Measurements from ENCODE around the gene BTBD8. TPM values are rescaled to one million over a fixed set of nuclear protein-coding genes. Genes with fewer than 3 reads are reported as not detected.

BTBD8 gene
- total RNA-seq, 1 donor from 2014 or later, result 4.0 TPM

- no peaks in the 10 kb centered on the region for H3K4me1 ChIP-seq
- no peak for DNase-seq
- no peak for TF ChIP-seq CTCF (IDR thresholded peaks at IDR 0.05; ENCODE audit: borderline replicate concordance)
- H3K27me3 ChIP-seq (ENCODE audit: low read depth), result no peaks in the 10 kb centered on the region
- peaks cover 9% of the 10 kb centered on the region for H3K36me3 ChIP-seq
- H3K4me3 ChIP-seq, result no peak overlapping the region
- no peak overlapping the region for H3K27ac ChIP-seq (replicated peaks)
- H3K9me3 ChIP-seq (replicated peaks), result no peaks in the 10 kb centered on the region
- intact Hi-C loops (cut with micrococcal nuclease), result no loop called here
Measured at GRCh38 chr1:92094595-92094994, 14.4 kb downstream of the BTBD8 start.

GRCh38 chr1:92095874-92096273 lies 15.7 kb downstream of the BTBD8 start:
- Histone ChIP-seq H3K4me3 (no peak overlapping the region), H3K27me3 (ENCODE audit: low read depth) (no peaks in the 10 kb centered on the region), H3K27ac (replicated peaks) (no peak overlapping the region), H3K36me3 (peaks cover 9% of the 10 kb centered on the region), H3K4me1 (no peaks in the 10 kb centered on the region), H3K9me3 (replicated peaks) (no peaks in the 10 kb centered on the region)
- intact Hi-C loops (cut with micrococcal nuclease), result no loop called here
- DNase-seq, result no peak
- no peak for TF ChIP-seq CTCF (IDR thresholded peaks at IDR 0.05; ENCODE audit: borderline replicate concordance)

- intact Hi-C loops (cut with micrococcal nuclease), result no loop called here
- peaks cover 9% of the 10 kb centered on the region for H3K36me3 ChIP-seq
- H3K4me1 ChIP-seq, result no peaks in the 10 kb centered on the region
- no peak overlapping the region for H3K27ac ChIP-seq (replicated peaks)
- H3K4me3 ChIP-seq, result no peak overlapping the region
- H3K9me3 ChIP-seq (replicated peaks), result no peaks in the 10 kb centered on the region
- no peak for DNase-seq
- no peaks in the 10 kb centered on the region for H3K27me3 ChIP-seq (ENCODE audit: low read depth)
- no peak for TF ChIP-seq CTCF (IDR thresholded peaks at IDR 0.05; ENCODE audit: borderline replicate concordance)
Measured at GRCh38 chr1:92096317-92096716, 16.2 kb downstream of the BTBD8 start.

DNA sequence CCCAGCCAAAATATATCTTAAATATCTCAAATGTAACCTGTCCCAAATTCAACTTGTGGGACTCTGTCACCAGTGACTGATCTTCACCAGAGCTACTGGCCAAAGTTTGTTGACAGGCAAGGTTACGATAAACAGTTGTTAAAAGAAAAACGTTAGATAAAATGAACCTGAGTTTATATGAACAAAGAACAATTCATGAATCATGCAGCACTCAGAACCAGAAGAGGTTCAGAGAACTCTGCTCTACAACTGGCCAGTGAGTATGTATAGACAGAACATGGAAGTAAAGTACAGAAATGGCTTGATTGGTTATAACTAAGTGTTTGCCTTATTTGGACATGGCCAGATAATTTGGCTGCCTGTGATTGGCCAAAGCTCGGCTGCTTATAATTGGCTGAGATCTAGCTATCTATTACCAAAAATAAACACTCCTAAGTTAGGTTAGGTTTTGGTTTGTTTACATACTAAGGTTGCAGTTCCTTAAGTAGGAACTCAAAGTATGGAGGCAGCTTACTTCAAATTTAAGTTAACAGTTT lies 25.5 kb downstream of the BTBD8 start:
- Histone ChIP-seq H3K4me1 (peaks cover 15% of the 10 kb centered on the region), H3K9me3 (replicated peaks) (no peaks in the 10 kb centered on the region), H3K27ac (replicated peaks) (no peak overlapping the region), H3K36me3 (peaks cover 26% of the 10 kb centered on the region), H3K4me3 (no peak overlapping the region), H3K27me3 (ENCODE audit: low read depth) (no peaks in the 10 kb centered on the region)
- no peak for DNase-seq
- intact Hi-C loops (cut with micrococcal nuclease), result no loop called here
- no peak for TF ChIP-seq CTCF (IDR thresholded peaks at IDR 0.05; ENCODE audit: borderline replicate concordance)

- DNase-seq, result no peak
- H3K9me3 ChIP-seq (replicated peaks), result no peaks in the 10 kb centered on the region
- H3K27ac ChIP-seq (replicated peaks), result peak overlapping the region; percentile 47
- no peaks in the 10 kb centered on the region for H3K27me3 ChIP-seq (ENCODE audit: low read depth)
- peaks cover 8% of the 10 kb centered on the region for H3K36me3 ChIP-seq
- H3K4me3 ChIP-seq, result no peak overlapping the region
- peaks cover 15% of the 10 kb centered on the region for H3K4me1 ChIP-seq
- intact Hi-C loops (cut with micrococcal nuclease), result no loop called here
- TF ChIP-seq CTCF (IDR thresholded peaks at IDR 0.05; ENCODE audit: borderline replicate concordance), result no peak
Measured at GRCh38 chr1:92108631-92109030, 28.5 kb downstream of the BTBD8 start.

Data from left ventricle myocardium inferior (tissue), 1 donor.